Measurements from ENCODE around the gene FOXN3.

FOXN3 gene

GRCh38 chr14:89249972-89250654, 166.9 kb downstream of the FOXN3 start:
- DNase-seq (ENCODE audit: low read depth): no peak

GRCh38 chr14:89249065-89249695, 167.9 kb downstream of the FOXN3 start:
- DNase-seq (ENCODE audit: low read depth): no peak

DNA sequence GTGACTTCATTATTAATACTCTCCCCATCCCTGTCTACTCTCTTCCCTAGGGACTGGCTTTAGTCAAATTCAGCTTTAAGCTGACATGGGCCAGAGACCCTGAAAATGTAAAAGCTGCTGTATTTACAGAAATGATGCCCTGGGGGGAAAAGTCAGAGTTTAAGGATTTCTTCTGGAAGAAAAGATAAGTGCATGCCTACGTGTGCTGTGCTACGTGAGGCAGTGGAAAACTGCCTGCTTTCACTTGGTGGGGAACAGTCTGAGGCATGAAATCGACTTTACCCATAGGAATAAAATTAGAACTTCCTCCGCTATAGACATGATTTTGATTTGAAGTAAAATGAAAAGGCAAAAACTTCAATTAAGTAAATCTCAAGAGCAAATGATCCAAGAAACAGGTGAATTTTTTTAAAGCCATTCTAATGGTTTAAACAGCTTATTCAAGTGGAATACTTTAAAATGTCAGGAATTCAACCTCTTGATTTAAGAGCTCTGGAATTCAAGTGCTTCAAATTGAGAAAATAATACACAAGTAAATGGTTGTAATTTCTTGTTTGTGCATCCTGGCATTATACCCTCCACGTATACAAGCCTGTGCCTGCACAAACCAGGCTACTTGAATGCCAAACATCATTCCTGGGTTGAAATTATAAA, 168.5 kb downstream of the FOXN3 start:
- no peak for DNase-seq (ENCODE audit: low read depth)

- no peak for DNase-seq (ENCODE audit: low read depth)
These were observed 169.4 kb downstream of the FOXN3 start for GRCh38 chr14:89247457-89248122.

DNA sequence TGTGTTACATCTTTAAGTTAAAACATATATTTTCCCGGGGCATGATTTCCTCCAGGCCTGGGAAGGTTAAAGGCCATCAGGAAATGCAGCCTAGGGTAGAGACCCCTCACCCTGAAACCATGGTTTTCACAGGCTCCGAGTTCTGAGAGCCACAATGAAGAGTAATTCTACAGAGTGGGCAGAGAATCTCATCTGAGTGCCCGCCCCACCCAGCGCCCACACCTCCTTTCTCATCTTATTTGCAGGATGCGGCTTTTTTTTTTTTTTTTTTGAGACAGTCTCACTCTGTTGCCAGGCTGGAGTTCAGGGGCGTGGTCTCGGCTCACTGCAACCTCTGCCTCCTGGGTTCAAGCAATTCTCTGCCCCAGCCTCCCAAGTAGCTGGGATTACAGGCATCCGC, 170.7 kb downstream of the FOXN3 start:
- DNase-seq (ENCODE audit: low read depth): no peak

DNA sequence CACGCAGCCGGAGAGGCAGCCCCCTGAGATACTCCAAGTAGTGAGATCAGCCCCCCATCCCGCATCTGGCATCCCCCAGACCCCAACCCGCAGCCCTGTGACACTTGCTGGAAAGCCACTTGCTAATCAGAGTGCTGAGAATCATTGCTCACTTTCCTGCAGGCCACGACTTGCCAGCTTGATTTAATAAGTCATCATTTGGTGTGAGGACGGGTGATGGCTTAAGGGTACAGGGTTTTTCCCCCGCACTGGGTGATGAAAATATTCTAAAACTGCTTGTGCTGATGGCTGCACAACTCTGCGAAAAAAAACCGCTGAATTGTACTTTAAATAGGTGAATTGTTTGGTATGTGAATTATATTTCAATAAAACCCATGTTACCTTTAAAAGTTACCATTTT, 171.2 kb downstream of the FOXN3 start:
- DNase-seq (ENCODE audit: low read depth): no peak

- no peak for DNase-seq (ENCODE audit: low read depth)
These were observed 172.3 kb downstream of the FOXN3 start for GRCh38 chr14:89244720-89245119.

DNA sequence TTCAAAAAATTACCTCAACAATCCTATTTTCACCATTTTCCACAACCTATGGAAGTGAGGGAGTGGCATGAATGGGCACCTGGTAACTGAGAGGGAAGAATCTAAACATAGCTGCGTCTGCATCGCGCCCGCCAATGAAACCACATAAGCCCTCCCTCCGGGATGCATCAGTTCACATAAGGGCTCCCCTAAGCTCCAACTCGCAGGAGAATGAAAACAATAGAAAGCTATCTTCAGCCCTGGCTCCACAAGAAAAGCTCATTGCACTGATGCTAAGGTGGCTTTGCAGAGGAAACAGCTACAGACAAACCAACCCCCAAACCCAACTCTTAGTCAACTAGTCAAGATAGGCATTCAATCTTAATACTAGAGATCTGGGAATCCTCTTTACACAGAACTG, 173.3 kb downstream of the FOXN3 start:
- no peak for DNase-seq (ENCODE audit: low read depth)

DNA sequence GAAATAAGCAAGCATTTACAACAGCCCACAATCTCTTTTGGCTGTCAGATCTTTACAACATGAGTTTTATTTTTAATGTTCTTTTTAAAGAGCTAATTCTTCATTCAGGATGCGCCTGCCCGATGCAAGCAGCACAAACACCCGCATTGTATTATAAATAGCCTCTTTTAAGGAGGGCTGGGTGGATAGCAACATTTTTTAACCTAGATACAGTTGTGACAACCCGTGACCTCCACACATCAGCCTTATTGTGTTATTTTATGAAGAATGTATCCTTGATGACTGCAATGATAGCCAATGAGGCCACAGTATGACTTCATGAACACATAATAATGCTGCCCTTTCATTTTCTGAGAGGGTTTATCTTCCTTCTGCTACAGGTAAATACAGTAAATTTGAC, 173.7 kb downstream of the FOXN3 start:
- DNase-seq (ENCODE audit: low read depth): no peak

DNA sequence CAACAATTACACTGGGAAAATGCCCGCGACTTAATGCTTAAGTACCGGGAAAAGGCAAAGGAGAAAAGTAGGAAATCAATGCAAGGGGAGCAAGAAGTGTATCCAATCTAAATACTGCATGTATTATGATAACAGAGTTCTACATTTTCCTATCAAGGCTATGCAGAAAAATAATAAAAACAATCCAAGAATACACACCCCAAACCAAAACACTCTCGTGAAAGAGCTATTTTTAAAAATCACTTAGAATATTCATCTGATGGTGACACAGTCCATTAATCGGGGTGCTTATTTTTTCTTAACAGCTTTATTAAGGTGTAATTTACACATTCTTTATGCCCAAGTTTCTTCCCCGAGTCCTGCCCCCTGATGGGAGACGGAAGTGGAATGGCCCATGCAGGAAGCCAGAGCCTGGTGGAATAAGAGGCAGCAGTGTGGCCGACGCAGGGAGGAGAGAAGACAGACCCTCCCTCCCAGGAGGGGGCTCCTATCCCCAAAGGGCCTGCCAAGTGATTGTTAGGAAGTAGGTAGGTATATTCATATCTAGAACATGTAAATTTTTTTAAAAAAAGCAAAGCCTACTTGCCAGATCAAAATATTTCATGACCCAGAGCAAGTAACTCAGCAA, 174.3 kb downstream of the FOXN3 start:
- no peak for DNase-seq (ENCODE audit: low read depth)

- no peak for DNase-seq (ENCODE audit: low read depth)
These were observed 174.9 kb downstream of the FOXN3 start for GRCh38 chr14:89241934-89242651.

- DNase-seq (ENCODE audit: low read depth): no peak
These were observed 175.8 kb downstream of the FOXN3 start for GRCh38 chr14:89241257-89241656.

DNA sequence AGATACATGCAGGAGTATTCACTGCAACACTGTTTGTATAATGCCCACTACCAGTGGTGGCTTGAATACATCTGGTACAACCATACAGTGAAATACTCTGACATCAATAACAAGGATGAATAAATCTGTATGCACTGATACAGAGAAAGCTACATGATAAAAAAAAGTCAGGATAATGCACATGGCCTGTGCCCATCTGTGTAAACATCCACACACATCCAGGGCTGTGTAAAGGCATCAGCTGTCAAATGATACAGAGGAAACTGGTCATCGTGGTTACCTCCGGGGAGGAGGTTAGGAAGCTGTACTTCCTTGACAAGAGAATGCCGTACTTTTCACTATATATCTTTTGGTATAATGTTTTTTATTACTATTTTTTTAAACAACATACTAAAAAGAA, 176.6 kb downstream of the FOXN3 start:
- no peak for DNase-seq (ENCODE audit: low read depth)

- DNase-seq (ENCODE audit: low read depth): no peak
These were observed 178.0 kb downstream of the FOXN3 start for GRCh38 chr14:89239023-89239422.

- DNase-seq (ENCODE audit: low read depth): no peak
These were observed 179.0 kb downstream of the FOXN3 start for GRCh38 chr14:89237921-89238529.

DNA sequence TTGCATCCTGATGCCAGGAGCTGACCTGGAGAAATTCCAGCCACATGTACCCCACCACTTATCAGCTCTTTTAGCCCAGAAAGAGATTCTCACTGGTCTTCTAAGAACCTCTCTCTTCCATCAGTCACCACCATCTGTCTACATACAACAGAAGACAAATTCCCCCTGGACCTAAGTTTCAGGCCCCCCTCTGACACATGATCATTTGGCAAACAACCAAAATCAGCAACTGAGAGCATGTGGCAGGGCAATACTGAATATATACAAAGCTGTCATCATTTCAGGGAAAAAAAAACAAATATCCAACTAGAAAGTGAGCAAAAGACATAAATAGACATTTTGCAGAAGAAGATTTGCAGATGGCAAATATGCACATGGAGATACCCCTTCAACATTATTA, 180.2 kb downstream of the FOXN3 start:
- DNase-seq (ENCODE audit: low read depth): no peak

DNA sequence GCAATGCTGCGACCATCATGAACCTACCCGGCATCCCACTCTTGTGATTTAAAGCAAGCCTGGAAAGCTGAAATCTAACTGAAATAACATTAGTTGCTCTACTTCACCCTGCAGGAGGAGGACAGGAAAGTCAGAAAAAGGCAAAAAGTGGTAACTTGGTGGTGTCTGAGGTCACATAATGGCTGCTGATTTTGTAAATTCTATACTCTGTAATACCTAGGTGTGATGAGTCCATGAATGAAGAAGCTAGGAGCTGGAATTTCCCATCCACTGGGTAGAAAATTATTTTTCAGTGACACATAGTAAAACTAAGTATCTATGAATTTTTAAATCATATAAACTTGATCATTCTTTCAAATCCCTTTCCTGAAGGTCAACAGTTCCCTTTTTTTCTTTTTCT, 183.8 kb downstream of the FOXN3 start:
- DNase-seq (ENCODE audit: low read depth): no peak

- DNase-seq (ENCODE audit: low read depth): no peak
These were observed 184.6 kb downstream of the FOXN3 start for GRCh38 chr14:89232265-89233070.

- DNase-seq (ENCODE audit: low read depth): no peak
These were observed 185.5 kb downstream of the FOXN3 start for GRCh38 chr14:89231426-89232113.
